HFFc6 (cell line): ENCODE results near the gene CHERP. TPM values are rescaled to one million over a fixed set of nuclear protein-coding genes. Genes with fewer than 3 reads are reported as not detected.
A peak's percentile ranks its signal among the peaks of the same experiment; 100 is the strongest.

Source experiments
- DNase-seq: peaks from one replicate; pipeline ENCODE4 v3.0.0-alpha.2; 2018
- H3K27ac Mint-ChIP-seq: 2 replicates; pipeline ENCODE4 v1.8.0; 2020; ENCODE audit warnings: mild to moderate bottlenecking, mixed read lengths
- H3K27me3 Mint-ChIP-seq: 2 replicates; pipeline ENCODE4 v1.8.0; 2021; ENCODE audit warnings: mild to moderate bottlenecking, moderate library complexity, mixed read lengths; ENCODE audit not compliant: insufficient read depth
- H3K36me3 Mint-ChIP-seq: 2 replicates; pipeline ENCODE4 v1.8.0; 2021; ENCODE audit warnings: low read depth, mixed read lengths
- H3K4me1 Mint-ChIP-seq: 2 replicates; pipeline ENCODE4 v1.8.0; 2020; ENCODE audit warnings: low read depth, mixed read lengths
- H3K4me3 Mint-ChIP-seq: 2 replicates; pipeline ENCODE4 v1.8.0; 2020; ENCODE audit warnings: mild to moderate bottlenecking, moderate library complexity, mixed read lengths
- H3K9me3 Mint-ChIP-seq: 2 replicates; pipeline ENCODE4 v1.8.0; 2020; ENCODE audit warnings: mild to moderate bottlenecking, mixed read lengths
- total RNA-seq, 6 experiments: library from RNA; stranded (reverse); fragmentation: NEBNext Ultra II Directional; extraction: Animal tissue kit (Norgen Biotek cat#: 25700); gene quantifications; 2 replicates in 1 of 6; 3 replicates in 5 of 6; pipeline ENCODE4 v1.2.3, GENCODE V29; 2021
- TF ChIP-seq, protein P1 (sequence below): fragments of 200-600 bp; sonication (generic); IDR thresholded peaks from 2 replicates; pipeline ENCODE4 v1.5.0; 2021; ENCODE audit warnings: antibody characterized with exemption, mild to moderate bottlenecking

CHERP gene
- total RNA-seq, 6 experiments from 2014 or later = 30.4 to 38.5 (median 34.6) TPM

DNA sequence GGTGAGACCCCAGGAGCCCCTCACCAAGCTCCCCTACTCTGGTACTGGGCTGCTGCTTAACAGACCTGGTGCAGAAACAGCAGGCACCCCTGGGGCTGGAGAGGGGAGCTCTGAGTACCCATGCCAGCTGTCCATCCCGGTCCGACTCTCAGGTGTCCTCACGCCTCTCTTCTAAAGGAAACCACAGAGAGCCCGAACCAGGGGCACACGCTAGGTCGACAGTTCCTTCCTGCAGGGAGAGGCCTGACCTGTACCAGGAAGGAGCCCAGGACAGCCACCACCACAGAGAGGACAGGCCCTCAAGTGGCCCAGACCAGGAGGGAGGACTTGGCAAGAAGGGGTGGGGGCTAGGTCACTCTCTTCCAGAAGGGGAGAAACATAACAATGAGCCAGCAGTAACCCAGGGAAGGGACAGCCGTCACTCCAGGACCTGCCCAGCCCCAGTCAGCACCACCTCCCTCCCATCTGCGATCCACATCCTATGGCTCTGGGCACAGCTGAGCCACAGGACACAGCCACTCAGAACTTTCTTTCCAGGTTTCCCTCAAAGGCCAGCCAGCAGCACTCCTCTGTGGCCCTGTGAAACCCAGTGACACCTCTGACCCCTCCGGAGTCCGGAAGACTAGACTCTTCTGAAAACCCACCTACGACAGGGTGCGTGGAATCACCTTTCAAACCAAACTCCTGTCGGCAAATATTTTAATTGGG is 43.0 kb upstream of the CHERP start:
- no peak for DNase-seq
- Mint-ChIP-seq H3K4me3 (no peak overlapping the region), H3K9me3 (no peaks in the 10 kb centered on the region), H3K4me1 (peaks cover 68% of the 10 kb centered on the region), H3K27ac (peak overlapping the region; percentile 76), H3K36me3 (no peaks in the 10 kb centered on the region), H3K27me3 (no peaks in the 10 kb centered on the region)
- TF ChIP-seq, protein P1, sequence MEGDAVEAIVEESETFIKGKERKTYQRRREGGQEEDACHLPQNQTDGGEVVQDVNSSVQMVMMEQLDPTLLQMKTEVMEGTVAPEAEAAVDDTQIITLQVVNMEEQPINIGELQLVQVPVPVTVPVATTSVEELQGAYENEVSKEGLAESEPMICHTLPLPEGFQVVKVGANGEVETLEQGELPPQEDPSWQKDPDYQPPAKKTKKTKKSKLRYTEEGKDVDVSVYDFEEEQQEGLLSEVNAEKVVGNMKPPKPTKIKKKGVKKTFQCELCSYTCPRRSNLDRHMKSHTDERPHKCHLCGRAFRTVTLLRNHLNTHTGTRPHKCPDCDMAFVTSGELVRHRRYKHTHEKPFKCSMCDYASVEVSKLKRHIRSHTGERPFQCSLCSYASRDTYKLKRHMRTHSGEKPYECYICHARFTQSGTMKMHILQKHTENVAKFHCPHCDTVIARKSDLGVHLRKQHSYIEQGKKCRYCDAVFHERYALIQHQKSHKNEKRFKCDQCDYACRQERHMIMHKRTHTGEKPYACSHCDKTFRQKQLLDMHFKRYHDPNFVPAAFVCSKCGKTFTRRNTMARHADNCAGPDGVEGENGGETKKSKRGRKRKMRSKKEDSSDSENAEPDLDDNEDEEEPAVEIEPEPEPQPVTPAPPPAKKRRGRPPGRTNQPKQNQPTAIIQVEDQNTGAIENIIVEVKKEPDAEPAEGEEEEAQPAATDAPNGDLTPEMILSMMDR = no peak

DNA sequence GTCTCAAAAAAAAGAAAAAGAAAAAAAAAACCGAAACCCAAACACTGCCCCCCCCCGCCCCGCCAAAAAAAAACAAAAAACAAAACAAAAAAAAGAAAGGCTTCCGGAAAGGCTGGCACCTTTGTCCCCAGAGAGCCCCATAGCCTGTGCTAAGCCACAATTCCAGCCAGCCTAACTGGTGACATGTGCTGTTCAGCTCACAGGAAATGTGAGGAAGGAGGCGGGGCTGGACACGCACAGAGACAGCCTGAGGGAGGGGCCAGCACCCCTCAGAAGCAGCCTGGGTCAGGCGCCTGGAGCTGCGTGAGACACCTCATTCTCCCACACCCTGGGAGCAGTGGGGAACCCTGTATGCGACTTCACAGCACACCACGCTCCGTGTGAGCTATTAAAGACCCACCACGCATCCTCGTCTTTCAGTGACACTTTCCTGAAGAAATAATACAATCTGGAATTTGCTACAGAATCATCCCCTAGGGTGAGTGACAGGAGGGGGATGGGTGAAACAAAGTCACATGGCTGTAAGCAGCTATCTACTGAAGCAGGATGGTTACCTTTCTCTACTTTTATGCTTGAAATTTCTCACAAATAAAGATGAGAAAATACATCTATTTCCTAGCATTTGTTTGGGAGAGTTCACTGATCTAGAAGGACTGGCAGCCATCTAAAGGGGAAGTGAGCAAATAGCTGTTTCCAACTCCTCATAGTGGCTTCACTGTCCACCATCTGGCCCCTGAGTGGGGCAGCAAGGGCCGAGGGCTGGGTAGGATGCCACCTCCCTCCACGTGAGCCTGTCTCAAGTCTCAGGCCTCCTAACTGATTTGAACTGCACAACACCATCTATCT is 42.2 kb upstream of the CHERP start:
- H3K27me3 Mint-ChIP-seq = no peaks in the 10 kb centered on the region
- no peaks in the 10 kb centered on the region for H3K9me3 Mint-ChIP-seq
- H3K4me3 Mint-ChIP-seq = peak overlapping the region; percentile 24; the same call in 1 of the 2 replicates
- TF ChIP-seq, protein P1 = no peak
- no peaks in the 10 kb centered on the region for H3K36me3 Mint-ChIP-seq
- peak; percentile 70 for DNase-seq
- H3K4me1 Mint-ChIP-seq = peaks cover 66% of the 10 kb centered on the region
- peak overlapping the region; percentile 76 for H3K27ac Mint-ChIP-seq

DNA sequence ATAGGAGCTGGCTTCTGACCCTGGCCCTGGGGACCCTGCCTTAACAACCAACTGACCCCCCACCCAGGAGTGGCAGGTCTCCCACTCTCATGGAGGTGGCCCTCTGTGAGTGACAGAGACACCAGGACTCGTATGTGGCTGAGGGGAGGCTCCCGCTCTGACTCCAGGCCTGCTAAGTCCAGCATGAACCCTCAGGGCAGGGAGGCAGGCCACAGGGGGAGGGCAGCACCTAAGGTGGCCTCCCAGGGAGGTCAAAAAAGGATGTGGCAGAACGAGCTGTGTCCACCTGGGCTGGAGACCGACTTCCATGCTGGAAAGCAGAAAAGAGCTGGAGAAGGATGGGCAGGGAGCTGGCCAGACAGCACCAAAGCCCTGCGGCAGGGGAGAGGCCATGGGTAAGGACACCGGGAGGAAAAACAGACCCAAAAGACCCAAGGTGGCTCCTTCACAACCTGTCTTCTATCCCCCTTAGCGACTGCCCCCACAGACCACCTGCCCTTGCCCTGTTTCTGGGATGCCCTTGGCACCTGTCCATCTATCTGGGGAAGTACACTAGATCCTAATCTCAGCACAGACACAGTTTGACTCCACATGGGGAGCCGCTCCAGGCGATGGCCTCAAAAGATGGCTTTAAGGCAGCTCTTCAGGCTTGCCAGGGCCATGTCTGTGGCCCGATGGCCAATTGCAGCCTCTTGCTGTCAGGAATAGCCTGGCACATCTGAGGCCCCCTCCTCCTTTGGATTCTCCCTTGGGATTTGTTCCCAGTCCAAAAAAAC is 40.4 kb upstream of the CHERP start:
- H3K27ac Mint-ChIP-seq = peak overlapping the region; percentile 21; the same call in 1 of the 2 replicates
- H3K4me1 Mint-ChIP-seq = peaks cover 52% of the 10 kb centered on the region
- H3K27me3 Mint-ChIP-seq = peaks cover 2% of the 10 kb centered on the region
- TF ChIP-seq, protein P1 = no peak
- no peak for DNase-seq
- H3K4me3 Mint-ChIP-seq = peak overlapping the region; percentile 32; the same call in 1 of the 2 replicates
- no peaks in the 10 kb centered on the region for H3K9me3 Mint-ChIP-seq
- peaks cover 5% of the 10 kb centered on the region for H3K36me3 Mint-ChIP-seq

DNA sequence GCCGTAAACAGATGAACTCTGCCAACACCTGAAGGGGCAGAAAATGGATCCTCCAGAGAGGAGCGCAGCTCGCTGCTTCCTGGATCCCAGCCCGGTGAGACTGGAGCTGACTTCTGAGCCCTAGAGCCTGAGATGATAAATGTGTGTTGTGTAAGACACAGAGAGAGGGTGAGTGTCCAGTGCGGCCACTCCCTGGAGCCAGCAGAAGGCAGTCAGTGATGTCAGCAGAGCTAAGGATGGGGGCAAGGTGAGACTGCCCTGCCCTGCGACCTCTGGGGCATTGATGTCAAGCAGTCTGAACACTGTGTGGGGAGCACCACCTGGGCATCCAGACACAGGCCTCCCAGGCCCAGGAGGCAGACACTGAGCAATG is 39.7 kb upstream of the CHERP start:
- Mint-ChIP-seq H3K36me3 (peaks cover 5% of the 10 kb centered on the region), H3K27ac (no peak overlapping the region; the same call in 1 of the 2 replicates), H3K27me3 (peaks cover 2% of the 10 kb centered on the region), H3K4me3 (no peak overlapping the region), H3K4me1 (peaks cover 46% of the 10 kb centered on the region), H3K9me3 (no peaks in the 10 kb centered on the region)
- no peak for DNase-seq
- TF ChIP-seq, protein P1 = no peak

DNA sequence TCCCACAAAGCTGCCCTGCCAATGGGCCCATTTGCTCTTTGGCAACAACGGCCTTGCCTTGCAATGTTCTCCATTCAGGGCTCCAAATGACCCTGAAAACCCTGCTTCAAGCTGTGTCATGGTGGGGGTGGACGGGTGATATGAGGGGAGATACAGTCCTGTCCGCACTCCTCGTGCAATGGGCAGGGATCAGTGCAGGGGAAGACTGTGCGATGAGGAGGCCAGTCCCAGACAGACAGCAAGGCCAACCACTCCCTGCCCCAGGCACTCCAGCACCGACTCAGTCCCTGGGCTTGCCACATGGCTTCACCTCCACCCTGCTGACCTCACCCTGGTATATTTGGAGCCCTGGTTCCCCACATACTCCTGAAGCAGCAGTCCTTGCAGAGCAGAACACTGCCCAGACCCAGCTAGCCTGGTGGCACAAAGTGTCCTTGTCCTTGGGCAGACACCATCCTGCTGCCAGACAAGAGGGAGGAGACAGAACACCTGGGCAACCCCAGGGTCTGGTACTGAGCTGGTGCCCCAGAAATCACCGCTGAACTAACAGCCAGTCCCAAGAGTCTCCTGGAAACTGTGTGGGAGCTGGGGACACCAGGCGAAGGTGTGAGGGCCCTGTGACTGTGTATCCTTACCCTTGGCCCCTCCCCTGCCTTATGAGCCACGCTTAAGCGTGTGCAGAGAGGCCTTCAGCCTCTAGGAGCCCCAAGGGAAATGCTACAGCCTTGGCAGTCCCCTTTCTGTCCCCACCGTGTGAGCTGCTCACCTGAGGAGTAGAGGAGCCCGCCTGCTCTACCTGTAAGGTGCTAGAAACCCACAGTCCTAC is 39.1 kb upstream of the CHERP start:
- Mint-ChIP-seq H3K4me3 (no peak overlapping the region), H3K9me3 (no peaks in the 10 kb centered on the region), H3K27me3 (peaks cover 2% of the 10 kb centered on the region), H3K36me3 (peaks cover 5% of the 10 kb centered on the region), H3K4me1 (peaks cover 40% of the 10 kb centered on the region), H3K27ac (peak overlapping the region; percentile 34)
- no peak for DNase-seq
- TF ChIP-seq, protein P1 = no peak
